ENCODE results near the gene TLR2. TPM values are rescaled to one million over a fixed set of nuclear protein-coding genes. Genes with fewer than 3 reads are reported as not detected.

Gene TLR2
- total RNA-seq, 4 donors from 2014 or later, result 5.3 to 26.9 (median 17.3) TPM

DNA sequence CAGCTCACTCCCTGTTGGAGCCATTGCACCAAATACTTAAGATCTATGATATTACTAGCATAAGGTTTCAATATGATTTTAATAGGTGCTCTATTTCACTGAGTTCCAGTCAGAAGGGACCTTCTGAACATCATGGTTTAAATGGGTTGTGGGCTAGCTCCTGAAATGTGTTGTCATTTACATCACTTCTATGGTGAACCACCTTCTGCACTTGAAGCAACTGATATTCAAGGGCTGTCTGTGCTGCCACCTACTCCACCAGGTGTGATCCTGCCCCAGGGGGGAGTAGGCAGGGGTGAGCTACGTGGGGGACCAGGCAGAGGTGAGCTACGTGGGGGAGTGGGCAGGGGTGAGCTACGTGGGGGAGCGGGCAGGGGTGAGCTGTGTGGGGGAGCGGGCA, 40.5 kb downstream of the TLR2 start:
- no peaks in the 10 kb centered on the region for H3K9me3 ChIP-seq
- no CpG with 5 or more reads among the region's 5 CpGs for WGBS, 2 donors
- no peak for TF ChIP-seq POLR2A (IDR thresholded peaks at IDR 0.05)
- TF ChIP-seq, protein P1, sequence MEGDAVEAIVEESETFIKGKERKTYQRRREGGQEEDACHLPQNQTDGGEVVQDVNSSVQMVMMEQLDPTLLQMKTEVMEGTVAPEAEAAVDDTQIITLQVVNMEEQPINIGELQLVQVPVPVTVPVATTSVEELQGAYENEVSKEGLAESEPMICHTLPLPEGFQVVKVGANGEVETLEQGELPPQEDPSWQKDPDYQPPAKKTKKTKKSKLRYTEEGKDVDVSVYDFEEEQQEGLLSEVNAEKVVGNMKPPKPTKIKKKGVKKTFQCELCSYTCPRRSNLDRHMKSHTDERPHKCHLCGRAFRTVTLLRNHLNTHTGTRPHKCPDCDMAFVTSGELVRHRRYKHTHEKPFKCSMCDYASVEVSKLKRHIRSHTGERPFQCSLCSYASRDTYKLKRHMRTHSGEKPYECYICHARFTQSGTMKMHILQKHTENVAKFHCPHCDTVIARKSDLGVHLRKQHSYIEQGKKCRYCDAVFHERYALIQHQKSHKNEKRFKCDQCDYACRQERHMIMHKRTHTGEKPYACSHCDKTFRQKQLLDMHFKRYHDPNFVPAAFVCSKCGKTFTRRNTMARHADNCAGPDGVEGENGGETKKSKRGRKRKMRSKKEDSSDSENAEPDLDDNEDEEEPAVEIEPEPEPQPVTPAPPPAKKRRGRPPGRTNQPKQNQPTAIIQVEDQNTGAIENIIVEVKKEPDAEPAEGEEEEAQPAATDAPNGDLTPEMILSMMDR (IDR thresholded peaks at IDR 0.05), result no peak
- no peak for DNase-seq
- H3K27me3 ChIP-seq, result no peaks in the 10 kb centered on the region
- no peaks in the 10 kb centered on the region for H3K4me1 ChIP-seq
- H3K27ac ChIP-seq, result no peak overlapping the region
- H3K4me3 ChIP-seq, result no peak overlapping the region
- no peaks in the 10 kb centered on the region for H3K36me3 ChIP-seq
- intact Hi-C loops (cut with DNase I), result no loop called here

DNA sequence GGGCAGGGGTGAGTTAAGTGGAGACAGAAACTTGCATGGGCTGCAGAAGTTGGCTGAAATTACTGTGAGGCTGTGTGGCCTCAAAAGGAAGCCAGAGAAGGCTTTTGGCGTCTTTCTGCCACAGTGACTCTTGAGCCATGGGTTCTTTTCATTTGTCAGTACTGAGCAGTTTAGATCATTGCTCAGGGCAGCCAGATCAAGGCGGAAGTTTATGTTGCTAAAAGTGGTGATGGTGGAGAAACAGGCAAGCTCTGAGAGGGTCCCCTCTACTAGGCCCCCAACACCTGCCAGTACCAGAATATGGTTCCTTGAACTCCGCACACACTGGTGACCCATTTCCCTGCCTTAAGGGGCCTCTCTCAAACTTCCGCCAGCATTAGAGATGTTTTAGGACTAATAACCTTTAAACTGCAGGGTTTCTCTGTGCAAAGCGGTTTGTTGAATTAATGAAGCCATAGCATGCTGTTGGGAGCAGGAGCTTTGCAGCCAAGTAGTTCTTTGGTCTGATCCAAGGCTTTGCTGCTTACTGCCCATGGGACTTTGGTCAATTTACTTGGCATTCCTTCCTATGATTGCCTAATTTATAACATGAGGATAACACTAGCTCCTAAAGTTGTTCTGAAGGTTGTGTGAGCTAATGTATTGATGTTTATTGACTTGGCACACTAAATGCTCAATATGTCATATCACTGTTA, 41.2 kb downstream of the TLR2 start:
- no peak overlapping the region for H3K27ac ChIP-seq
- no peaks in the 10 kb centered on the region for H3K27me3 ChIP-seq
- no peaks in the 10 kb centered on the region for H3K4me1 ChIP-seq
- no peaks in the 10 kb centered on the region for H3K36me3 ChIP-seq
- intact Hi-C loops (cut with DNase I), result no loop called here
- TF ChIP-seq POLR2A (IDR thresholded peaks at IDR 0.05), result no peak
- TF ChIP-seq, protein P1 (IDR thresholded peaks at IDR 0.05), result no peak
- H3K9me3 ChIP-seq, result no peaks in the 10 kb centered on the region
- no peak overlapping the region for H3K4me3 ChIP-seq
- WGBS, 2 donors, result 73 to 93% methylated on average over 5 of the region's 5 CpGs
- no peak for DNase-seq

DNA sequence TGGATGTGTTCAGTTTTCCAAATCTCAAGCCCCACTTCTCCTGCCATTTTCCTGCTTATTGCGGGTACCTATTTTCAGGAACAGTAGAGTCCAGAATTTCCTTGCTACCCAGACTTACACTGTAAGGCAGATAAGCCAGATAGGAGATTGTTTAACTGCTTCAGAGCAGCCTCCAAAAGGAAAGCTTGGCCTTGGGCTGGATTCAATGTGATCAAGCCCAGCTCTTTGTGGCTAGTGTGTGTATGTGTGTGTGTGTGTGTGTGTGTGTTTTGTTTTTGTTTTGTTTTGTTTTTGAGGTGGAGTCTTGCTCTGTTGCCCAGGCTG, 41.7 kb downstream of the TLR2 start:
- no peak for DNase-seq
- Histone ChIP-seq H3K4me3 (no peak overlapping the region), H3K4me1 (no peaks in the 10 kb centered on the region), H3K27ac (no peak overlapping the region), H3K36me3 (no peaks in the 10 kb centered on the region), H3K27me3 (no peaks in the 10 kb centered on the region), H3K9me3 (no peaks in the 10 kb centered on the region)
- intact Hi-C loops (cut with DNase I), result no loop called here
- TF ChIP-seq, protein P1 (IDR thresholded peaks at IDR 0.05), result no peak
- TF ChIP-seq POLR2A (IDR thresholded peaks at IDR 0.05), result no peak
- WGBS, 2 donors, result 91 to 100% methylated on average over 1 of the region's 1 CpG

DNA sequence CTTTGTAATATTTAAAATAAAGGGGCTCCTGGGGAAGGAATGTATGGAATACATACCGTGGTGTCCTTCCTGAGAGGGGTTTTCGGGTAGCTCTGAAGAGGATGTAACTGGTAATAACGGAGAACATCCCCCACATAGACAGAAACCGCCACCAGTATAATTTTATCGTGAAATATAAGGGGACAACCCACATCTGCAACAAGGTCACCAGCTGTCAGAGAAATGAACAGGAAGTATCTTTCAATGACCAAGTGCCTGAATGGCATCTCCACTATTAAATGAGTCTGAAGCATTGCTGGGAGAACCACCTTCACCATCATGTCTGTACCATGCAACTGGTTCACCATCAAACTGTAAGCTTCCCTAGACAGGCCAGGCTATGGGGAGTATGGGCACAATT, 44.1 kb downstream of the TLR2 start:
- WGBS, 2 donors, result 67 to 82% methylated on average over 5 of the region's 5 CpGs
- no peaks in the 10 kb centered on the region for H3K27me3 ChIP-seq
- TF ChIP-seq POLR2A (IDR thresholded peaks at IDR 0.05), result no peak
- TF ChIP-seq, protein P1 (IDR thresholded peaks at IDR 0.05), result no peak
- H3K36me3 ChIP-seq, result no peaks in the 10 kb centered on the region
- DNase-seq, result no peak
- H3K4me1 ChIP-seq, result peaks cover 0 to 3% (median 0%) of the 10 kb centered on the region in 3 donors
- no peaks in the 10 kb centered on the region for H3K9me3 ChIP-seq
- no peak overlapping the region for H3K27ac ChIP-seq
- intact Hi-C loops (cut with DNase I), result no loop called here
- H3K4me3 ChIP-seq, result no peak overlapping the region

GRCh38 chr4:153728660-153729059, 44.6 kb downstream of the TLR2 start:
- Histone ChIP-seq H3K9me3 (no peaks in the 10 kb centered on the region), H3K27me3 (no peaks in the 10 kb centered on the region), H3K4me3 (no peak overlapping the region), H3K4me1 (peaks cover 0 to 3% (median 0%) of the 10 kb centered on the region in 3 donors), H3K36me3 (no peaks in the 10 kb centered on the region), H3K27ac (no peak overlapping the region)
- DNase-seq, result no peak
- WGBS, 2 donors, result 63 to 88% methylated on average over 3 to 4 of the region's 4 CpGs
- TF ChIP-seq, protein P1 (IDR thresholded peaks at IDR 0.05), result no peak
- TF ChIP-seq POLR2A (IDR thresholded peaks at IDR 0.05), result no peak
- intact Hi-C loops (cut with DNase I), result no loop called here

All from esophagus squamous epithelium (tissue), 5 donors.